ENCODE data around the gene PSMC3IP.

Gene PSMC3IP

DNA sequence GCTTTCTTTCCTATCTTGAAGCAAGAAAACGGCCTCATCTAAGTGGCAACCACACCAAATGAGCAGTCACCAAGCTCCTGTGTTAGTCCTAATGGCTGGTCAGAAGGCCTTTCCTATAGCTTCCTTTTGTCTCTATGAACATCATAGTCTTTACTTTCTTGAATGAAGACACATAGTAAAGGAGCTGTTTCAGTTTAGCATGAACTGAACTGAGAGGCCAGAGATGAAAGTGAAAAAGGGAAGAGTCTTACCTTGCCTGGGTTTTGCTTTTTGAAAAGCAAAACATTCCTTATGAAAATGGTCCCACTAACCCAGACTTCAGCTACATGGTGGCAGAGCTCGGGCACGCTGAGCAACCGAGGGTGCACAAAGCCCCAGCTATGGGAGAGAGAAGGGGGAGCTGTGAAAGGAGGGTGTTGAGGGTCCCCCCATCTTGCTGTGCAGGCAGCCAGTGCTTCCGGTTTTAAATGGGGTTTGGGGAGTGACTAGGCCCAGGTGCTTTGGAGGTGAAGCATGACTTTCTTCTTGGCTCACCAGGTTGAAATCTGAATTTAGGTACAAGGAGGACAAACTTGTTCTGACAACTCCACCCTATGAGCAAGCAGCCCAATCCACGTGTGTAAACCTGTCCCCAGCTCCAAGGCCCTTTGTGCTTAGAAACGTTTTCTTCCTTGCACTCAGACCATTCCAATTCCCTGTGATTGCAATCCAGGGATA lies 9.1 kb upstream of the PSMC3IP start:
- no peak for DNase-seq (ENCODE audit: low read depth, low spot score)

DNA sequence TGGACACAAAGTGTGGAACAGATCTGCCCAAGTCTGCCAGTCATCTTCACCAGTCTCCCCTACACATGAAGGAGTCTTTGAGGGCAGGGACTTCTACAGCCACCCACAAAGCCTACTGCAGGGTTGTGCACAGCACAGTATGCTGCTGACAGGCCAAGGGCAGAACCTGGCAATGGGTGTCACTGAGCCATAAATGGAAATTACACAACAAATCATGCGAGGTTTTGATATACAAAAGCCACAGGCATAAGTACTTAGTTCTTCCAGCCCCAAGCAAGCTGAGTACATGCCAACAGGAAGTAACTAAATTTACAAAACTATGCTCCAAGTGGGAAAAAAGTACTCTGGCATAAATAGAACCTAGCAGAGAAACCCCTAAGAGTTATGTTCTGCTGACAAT lies 7.8 kb upstream of the PSMC3IP start:
- no peak for DNase-seq (ENCODE audit: low read depth, low spot score)

DNA sequence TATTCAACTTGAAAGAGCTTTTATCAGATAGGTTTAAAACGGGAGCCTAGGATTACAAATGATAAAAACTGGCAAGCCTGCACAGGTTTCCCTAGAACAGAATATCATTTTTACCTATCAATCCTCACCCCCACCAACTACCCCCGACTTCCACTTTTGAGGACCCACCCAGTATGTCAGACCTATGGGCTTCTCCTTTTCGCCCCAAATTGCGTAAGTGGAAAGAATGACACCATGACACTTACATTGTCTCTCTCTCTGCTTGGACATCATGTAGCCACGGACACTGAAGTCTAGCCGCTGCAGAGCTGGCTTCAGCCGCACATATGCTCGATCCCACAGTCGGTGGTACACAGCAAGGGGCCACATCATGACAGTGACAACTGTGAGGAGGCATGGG lies 7.4 kb upstream of the PSMC3IP start:
- DNase-seq (ENCODE audit: low read depth, low spot score), result no peak

DNA sequence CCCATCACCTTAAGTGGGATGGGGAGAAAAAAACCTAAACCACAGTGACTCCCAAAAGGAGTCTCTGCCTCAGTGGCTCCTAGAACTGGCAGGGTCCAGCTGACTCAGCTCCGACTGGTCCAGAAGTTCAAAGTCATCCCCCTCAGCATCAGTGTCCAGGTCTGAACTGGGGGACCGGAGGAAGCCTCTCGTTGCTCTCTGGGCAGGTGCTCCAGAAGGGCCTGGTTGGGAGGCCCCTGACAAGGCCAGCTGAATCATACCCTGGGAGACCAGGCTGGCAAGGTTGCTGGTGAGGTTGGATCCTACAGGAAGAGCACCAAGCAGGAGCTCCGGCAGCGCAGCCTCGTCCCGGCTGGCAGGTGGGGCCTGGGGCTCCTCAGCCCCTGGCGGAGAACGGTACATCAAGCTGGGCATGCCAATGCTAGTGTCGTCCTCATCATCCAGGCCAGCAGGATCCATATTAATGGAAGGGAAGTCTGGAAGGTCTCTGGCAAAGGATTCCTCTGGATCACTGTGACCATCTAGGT lies 4.3 kb upstream of the PSMC3IP start:
- no peak for DNase-seq (ENCODE audit: low read depth, low spot score)

DNA sequence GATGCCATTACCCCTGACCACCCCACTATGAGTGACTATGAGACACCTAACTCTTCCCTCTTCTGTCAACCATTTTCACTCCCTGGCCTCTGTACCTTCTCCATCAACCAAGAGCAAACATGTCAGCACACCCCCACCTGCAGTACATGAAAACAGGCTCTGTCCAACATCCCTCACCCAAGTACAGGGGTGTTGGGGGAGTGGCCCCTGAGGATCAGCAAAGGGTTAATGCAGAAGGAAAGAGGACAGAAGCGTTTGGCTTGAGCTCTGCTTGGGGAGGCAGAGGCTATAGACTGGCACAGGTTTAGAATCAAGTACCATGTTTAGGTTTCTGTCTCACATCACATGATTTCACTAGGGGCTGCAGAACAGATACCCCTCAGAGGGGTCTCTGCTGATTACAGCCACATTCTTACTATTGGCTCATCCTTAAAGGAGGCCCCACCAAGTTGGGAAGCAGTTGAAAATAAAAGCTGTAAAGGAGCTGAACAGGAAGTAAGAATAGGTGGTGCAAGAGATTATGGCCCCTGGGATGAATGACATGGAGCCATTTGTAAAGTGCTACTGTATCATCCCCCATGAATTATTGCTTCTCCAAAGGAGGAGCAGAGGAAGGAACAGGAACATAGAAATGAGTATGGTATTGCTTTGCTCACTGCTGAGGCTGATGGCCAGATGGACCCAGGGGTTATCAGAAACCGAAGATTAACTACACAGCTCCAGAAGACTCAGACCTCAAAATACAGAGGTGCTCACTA lies 2.4 kb upstream of the PSMC3IP start:
- no peak for DNase-seq (ENCODE audit: low read depth, low spot score)

DNA sequence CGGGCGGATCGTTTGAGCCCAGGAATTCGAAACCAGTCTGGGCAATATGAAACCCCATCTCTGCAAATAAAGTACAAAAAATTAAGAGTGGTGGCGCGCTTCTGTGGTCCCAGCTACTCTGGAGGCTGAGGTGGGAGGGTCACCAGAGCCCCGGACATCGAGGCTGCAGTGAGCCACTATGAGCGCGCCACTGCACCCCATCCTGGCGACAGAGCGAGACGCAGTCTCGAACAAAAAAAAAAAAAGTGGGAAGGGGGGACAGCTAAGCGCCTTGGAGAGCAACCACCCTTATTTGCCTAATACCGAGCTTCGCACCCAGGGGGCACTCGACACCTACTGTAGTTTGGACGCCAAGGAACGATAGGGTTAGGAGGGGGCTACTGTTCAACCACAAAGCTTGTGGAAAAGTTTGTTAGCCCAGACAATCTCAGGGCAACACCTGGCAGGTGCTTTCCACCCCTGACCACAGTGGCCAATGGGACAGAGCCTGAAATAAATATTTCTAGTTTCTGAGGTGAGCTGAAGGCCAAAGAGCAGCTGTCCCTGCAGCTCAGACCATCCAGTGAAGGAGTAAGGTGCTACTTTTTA lies 847 bp upstream of the PSMC3IP start:
- DNase-seq (ENCODE audit: low read depth, low spot score), result peak; percentile 47

DNA sequence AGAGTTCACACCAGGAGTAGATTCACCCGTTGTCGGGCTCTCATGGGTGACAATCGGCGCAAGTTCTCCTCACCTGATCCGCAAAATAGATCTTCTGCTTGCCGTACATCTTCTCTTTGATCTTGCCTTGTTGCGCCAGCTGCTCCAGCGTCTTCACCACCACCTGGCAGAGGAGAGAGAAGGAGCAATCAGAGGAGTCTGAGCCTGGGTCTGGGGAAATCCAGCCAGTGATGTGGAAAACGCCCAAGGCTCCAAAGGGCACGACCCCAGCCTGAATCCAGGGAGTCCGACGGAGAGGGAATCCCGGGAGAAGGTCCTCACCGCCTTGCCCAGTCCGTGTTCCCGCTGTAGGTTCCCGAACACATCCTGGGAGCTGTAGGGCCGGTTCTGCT lies 393 bp downstream of the PSMC3IP start:
- no peak for DNase-seq (ENCODE audit: low read depth, low spot score)

DNA sequence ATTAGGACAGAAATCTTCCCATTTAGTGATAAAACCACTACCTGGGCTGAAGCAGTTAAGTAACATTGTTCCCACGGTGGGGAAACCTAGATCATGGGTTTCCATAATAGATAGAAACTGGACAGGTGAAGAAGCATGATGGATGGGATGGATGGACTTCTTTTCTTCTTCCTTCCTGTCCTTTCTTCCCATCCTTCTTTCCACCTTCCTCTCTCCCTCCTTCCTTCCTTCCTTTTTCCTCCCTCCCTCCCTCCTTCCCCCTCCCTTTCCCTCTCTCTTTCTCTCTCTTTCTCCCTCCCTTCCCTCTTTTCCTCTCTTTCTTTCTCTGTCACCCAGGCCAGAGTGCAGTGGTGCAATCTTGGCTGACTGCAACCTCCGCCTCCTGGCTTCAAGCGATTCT lies 3.1 kb downstream of the PSMC3IP start:
- no peak for DNase-seq (ENCODE audit: low read depth, low spot score)

DNA sequence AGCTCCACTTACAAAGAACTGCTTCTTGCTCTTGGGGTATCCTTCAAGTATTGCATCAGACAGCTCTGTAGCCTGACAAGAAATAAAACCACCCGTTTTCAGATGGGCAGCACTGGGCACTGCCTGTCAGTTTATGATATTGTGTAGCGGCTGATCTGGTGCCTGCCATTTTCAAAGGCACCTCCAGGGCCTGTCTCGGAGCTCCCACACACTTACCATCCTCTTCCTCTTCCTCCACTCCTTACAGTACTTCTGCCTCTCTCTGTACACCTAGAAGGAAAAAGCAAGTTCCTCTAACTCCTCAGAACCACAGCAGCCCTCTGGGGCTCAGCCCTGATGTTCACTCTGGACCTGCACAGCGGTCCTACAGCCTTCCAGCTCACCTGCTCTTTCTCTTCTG lies 4.4 kb downstream of the PSMC3IP start:
- no peak for DNase-seq (ENCODE audit: low read depth, low spot score)

DNA sequence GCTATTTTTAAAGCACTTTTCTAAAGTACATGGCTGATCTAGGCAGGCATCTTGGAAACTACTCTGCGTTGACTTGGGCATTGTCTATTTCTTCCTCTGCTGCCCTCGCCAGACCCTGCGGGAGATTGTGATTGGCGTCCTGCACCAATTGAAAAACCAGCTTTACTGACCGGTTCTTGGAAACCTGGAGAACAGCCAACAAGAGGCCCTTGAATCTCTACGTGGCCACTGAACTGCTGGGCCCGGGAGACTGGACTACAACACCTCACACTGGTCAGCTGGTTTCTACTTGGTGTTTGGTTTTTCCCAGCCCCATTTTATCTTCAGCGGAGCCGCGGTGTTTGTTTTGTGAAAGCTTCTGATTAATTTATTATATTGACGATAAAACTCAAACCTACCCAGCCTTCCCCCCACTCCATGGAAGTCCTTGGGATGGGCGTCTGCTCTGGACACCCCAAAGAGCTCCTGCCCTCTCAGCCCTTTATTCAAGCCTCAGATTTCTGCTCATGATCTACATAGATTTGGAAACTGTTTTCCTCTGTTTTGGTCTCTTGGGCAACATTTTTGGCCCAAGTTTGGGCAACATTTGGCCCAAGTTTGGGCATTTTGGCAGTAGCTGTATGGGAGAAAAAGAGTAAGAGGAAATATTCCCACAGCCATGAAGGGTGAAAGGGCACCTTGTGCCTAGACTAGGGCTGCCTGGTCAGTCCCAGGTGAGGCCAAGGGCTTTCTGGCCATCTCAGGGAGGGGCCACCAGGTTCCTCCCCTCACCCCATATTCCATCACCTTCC lies 5.9 kb downstream of the PSMC3IP start:
- no peak for DNase-seq (ENCODE audit: low read depth, low spot score)

DNA sequence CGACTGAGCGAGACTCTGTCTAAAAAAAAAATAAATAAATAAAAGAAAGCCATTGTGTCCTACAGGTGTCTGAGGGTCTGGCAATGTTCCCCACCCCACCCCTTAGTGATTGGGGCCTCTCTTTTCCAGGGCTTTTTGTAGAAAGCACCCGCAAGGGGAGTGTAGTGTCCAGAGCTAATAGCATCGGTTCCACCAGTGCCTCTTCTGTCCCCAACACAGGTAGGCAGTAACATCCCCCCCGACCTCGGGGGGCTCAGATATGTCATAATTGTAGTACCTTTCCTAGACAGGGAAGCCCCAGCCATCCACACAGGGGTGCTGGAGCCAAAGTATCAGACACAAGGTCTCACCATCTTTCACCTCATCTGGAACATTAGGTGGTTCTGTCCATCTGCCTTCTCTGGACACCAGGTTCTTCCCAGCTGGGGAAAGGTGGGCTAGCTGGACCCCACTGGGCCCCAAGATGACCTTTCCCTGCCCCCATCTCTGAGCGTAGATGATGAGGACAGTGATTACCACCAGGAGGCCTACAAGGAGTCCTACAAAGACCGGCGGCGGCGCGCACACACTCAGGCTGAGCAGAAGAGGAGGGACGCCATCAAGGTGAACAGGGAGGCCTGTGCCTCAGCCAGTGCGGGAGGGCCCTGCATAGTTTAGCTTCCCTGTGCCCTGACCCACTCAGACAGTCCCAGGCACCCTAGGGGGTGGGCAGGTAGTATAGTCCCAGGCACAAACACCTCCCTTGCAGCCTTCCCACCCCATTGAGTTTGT lies 9.0 kb downstream of the PSMC3IP start:
- no peak for DNase-seq (ENCODE audit: low read depth, low spot score)

DNA sequence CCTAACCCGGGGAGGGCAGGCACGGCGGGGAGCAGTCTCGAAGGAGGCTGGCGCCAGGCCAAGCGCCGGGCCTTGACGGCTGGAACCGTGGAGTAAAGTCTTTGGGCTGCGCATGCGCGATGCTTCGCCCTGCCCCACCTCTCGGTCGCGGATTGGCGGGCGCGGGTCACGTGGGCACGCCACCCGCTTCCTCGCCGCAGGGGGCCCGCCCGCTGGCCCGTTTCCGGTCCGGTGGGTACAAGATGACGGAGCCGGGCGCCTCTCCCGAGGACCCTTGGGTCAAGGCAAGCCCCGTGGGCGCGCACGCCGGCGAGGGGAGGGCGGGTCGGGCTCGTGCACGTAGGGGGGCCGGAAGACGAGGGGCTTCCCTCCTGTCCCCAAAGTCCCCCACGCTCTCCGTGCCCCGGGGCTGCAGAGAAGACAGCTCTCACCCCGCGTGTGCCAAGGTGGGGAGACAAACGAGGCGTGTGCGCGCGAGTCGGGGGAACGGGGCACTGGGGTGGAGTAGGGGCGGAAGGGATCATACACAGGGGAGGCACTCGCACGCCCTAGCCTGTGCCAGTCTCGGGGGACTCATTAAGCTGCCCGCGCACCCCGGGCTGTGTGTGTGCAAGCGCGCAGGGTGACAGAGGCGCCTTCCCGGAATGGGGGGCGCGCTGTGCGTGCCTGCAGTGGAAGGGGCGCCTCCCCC lies 10.5 kb downstream of the PSMC3IP start, which contains the start of gene MLX:
TSS of gene MLX (plus strand) at position 218 of the 691 bp plus-strand sequence. CDS start at position 243, 25 bp downstream.
- peak; percentile 76 for DNase-seq (ENCODE audit: low read depth, low spot score)

DNA sequence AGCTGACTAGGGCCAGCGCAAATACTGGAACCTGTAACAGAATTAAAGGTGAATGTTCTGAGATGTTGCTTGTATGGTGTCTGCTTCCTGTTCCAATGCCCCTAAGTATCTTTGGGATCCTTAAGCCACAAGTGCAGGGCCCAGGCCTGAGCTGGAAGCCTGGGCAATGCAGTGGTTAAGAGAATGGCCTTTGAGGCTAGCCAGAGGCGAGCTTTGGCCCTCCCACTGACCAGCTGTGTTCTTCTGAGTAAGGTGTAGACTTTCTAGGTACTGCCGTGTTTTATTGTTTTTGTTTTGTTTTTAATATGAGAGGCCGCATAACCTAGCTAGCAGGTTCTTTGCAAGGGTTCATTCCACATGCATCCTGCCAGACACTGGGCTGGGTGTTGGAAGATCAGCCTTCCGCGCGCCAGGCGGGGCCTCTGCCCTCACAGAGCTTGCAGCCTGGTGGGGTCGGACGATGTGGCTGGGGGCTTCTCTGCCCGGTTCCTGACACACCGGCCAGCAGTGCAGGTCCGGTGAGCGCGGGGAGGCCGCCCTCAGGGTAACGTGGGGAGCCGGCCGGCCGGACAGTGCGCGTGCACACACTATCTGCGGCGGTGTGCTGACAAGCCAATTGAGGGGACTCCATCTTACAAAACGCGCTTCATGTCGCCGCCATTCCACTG lies 11.2 kb downstream of the PSMC3IP start:
- no peak for DNase-seq (ENCODE audit: low read depth, low spot score)

DNA sequence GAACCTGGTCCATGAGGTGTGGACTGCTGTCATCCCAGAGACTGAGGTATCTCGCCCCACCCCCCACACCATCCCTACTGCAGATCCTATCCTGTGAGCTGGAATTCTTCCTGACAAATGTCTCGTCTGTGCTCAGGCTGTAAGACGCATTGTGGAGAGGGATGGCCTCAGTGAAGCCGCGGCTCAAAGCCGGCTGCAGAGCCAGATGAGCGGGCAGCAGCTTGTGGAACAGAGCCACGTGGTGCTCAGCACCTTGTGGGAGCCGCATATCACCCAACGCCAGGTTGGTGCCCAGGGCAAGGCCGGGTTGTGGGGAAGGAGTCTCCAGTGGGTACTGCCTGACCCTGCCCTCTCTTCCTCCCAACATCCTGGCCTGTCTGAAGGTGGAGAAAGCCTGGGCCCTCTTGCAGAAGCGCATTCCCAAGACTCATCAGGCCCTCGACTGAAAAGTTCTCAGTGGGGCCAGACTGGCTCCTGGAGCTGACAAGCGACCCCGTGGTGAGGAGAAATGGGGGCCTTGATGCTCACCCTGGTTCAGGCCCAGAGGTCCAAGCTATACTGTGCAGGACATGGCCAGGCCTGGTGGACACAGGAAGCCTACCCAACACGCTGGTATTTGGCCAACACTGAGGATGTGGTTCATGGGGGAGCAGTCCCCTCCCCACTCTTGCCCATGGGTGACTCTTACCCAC lies 11.9 kb downstream of the PSMC3IP start:
- no peak for DNase-seq (ENCODE audit: low read depth, low spot score)

DNA sequence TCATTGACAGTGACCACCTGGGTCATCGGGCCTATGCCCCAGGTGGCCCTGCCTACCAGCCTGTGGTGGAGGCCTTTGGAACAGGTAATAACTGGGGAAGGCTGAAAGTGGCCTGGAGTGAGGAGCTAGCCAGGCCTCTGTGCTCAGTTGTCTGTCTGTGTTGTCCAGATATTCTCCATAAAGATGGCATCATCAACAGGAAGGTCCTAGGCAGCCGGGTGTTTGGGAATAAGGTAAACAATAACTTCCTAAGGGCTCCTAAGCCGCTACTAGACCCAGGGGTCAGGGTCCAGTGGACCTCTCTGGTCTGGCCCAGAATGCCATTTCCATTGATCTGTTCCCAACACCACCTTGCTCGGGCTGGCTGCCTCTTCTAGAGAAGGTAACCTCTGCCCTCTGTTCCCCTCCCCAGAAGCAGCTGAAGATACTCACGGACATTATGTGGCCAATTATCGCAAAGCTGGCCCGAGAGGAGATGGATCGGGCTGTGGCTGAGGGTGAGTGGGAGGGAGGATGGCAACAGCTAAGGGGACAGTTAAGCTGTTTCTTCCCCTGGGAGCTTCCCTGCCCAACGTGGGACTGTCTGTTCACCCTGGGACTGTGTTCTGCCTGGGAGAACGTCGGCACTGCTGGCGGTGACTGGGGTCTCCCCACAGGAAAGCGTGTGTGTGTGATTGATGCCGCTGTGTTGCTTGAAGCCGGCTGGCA lies 12.6 kb downstream of the PSMC3IP start:
- no peak for DNase-seq (ENCODE audit: low read depth, low spot score)

DNA sequence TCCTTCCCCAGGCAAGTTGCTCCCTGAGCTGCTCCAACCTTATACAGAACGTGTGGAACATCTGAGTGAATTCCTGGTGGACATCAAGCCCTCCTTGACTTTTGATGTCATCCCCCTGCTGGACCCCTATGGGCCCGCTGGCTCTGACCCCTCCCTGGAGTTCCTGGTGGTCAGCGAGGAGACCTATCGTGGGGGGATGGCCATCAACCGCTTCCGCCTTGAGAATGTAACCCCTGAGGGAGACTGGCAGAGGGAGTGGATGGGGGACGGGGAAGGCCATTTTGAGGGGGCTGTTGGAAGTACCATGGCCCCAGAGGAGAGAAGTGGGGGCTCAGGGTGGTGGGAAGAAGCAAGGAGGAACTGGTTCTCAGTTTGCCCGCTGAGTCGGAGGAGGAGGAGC lies 13.6 kb downstream of the PSMC3IP start:
- no peak for DNase-seq (ENCODE audit: low read depth, low spot score)

DNA sequence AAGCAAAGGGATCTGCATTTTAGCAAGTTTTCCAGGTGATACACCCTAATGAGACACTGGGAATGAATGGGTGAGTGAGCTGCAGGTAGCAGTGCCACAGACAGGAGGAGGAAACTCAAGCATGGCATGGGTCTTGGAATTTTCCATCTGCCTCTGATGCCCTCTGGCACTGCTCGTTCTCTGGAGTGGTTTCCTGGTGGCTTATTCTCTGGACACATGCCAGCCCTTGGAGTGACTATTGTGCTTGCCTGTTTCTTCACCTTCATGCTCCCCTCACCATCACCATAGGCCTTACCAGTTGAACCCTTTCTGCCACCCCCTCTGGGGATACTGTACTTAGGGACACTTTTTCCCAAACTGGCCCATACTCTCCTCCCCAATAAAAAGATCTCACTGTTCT lies 14.0 kb downstream of the PSMC3IP start:
- DNase-seq (ENCODE audit: low read depth, low spot score), result no peak

DNA sequence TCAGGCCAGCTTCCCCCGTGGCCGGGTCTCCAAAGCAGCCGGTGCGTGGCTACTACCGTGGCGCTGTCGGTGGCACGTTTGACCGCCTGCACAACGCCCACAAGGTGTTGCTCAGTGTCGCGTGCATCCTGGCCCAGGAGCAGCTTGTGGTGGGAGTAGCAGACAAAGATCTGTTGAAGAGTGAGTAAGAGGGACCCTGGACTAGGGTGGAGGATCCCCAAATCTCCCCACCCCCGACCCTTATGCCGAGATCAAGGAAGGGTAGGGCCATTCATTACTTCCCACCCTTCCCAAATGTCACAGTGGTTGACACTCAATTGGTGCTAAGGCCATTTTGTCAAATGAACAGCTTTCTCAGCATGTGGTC lies 14.4 kb downstream of the PSMC3IP start:
- DNase-seq (ENCODE audit: low read depth, low spot score), result no peak

Data from activated naive CD8-positive, alpha-beta T cell treated with anti-CD3 and anti-CD28 coated beads, Interleukin-2, amount 50 U/mL, for 16 hours (primary cell).